Lung (tissue), 12 donors: ENCODE results near the gene PLA2G2F. TPM values are rescaled to one million over a fixed set of nuclear protein-coding genes. Genes with fewer than 3 reads are reported as not detected.

ENCODE experiments used
- ATAC-seq: fragments of 200-7000 bp; cut with Tn5 transposase; one replicate; pipeline ENCODE4 v1.9.1; 2020; ENCODE audit warnings: moderate number of reproducible peaks; ENCODE audit not compliant: insufficient read depth, low FRiP score
- DNase-seq, 3 donors: peaks; one replicate each; pipeline ENCODE4 v3.0.0-alpha.2; 2013 to 2017
- H3K27ac ChIP-seq, 2 donors: one replicate each; pipeline ENCODE4 v1.5.1; 2013; ENCODE audit warnings: mild to moderate bottlenecking in 2 of 2, moderate library complexity in 2 of 2, control low read depth in 1 of 2, inconsistent platforms in 1 of 2, low read depth in 1 of 2, low read length in 1 of 2
- H3K27me3 ChIP-seq, 3 donors: one replicate each; pipeline ENCODE4 v1.5.1; 2013; ENCODE audit warnings: low read length in 2 of 3; ENCODE audit not compliant: control insufficient read depth in 3 of 3, insufficient read depth in 3 of 3
- H3K36me3 ChIP-seq, 4 donors: one replicate each; pipeline ENCODE4 v1.5.1; 2013; ENCODE audit warnings: low read length in 4 of 4, mild to moderate bottlenecking in 1 of 4, moderate library complexity in 1 of 4; ENCODE audit not compliant: control insufficient read depth in 4 of 4, insufficient read depth in 4 of 4
- H3K4me1 ChIP-seq, 5 donors: one replicate each; pipeline ENCODE4 v1.5.1; 2013; ENCODE audit warnings: low read length in 5 of 5, mild to moderate bottlenecking in 2 of 5, moderate library complexity in 1 of 5; ENCODE audit not compliant: control insufficient read depth in 5 of 5, insufficient read depth in 5 of 5
- H3K4me3 ChIP-seq: one replicate; pipeline ENCODE4 v1.5.1; 2013; ENCODE audit warnings: mild to moderate bottlenecking, control low read depth, moderate library complexity
- H3K9ac ChIP-seq, 2 donors: one replicate each; pipeline ENCODE4 v1.5.1; 2013; ENCODE audit warnings: low read length in 2 of 2, control low read depth in 1 of 2; ENCODE audit not compliant: insufficient read depth in 1 of 2
- H3K9me3 ChIP-seq, 4 donors: one replicate each; pipeline ENCODE4 v1.5.1; 2013; ENCODE audit warnings: low read length in 3 of 4, mild to moderate bottlenecking in 1 of 4, moderate library complexity in 1 of 4; ENCODE audit not compliant: control insufficient read depth in 4 of 4, insufficient read depth in 3 of 4
- CTCF ChIP-seq: IDR thresholded peaks from 2 replicates; pipeline ENCODE4 v1.5.1; 2012; ENCODE audit warnings: mild to moderate bottlenecking; ENCODE audit errors: control extremely low read depth, extremely low read depth
- WGBS, 2 donors: extraction: QIAGEN DNeasy Blood & Tissue Kit; methylation state at CpG; one replicate each; pipeline ENCODE4 v1.1.7; 2013; 5-methylcytosine and 5-hydroxymethylcytosine counted together
- polyA plus RNA-seq, 2 donors: library from polyadenylated mRNA; stranded (reverse); fragments of 200-250 nt; gene quantifications; one replicate each; pipeline ENCODE4 v1.2.1, GENCODE V29; 2013
- total RNA-seq, 2 donors: library from RNA; depleted of rRNA in 1 of 2; stranded (reverse); fragments of >200 nt in 1 of 2; gene quantifications; one replicate each; pipeline ENCODE4 v1.2.1, GENCODE V29; 2014 to 2021
- donor health status: control.
- donor health status: control.
- donor health status: Bipolar disorder and iron deficiency.
- donor health status: healthy.
- donor health status: DM: yes; HTN: yes; CAD: no.

Gene PLA2G2F
- total and polyA plus RNA-seq, 4 donors = not detected

GRCh38 chr1:20197329-20197791 is 58.2 kb downstream of the PLA2G2F start:
- TF ChIP-seq CTCF = no peak
- no peak overlapping the region for H3K27ac ChIP-seq
- 64 to 76% methylated on average over 5 to 6 of the region's 6 CpGs for WGBS, 2 donors
- DNase-seq = no peak
- H3K9ac ChIP-seq = no peak overlapping the region
- H3K4me1 ChIP-seq = peaks cover 0 to 10% (median 0%) of the 10 kb centered on the region in 5 donors
- H3K36me3 ChIP-seq = no peaks in the 10 kb centered on the region
- no peak overlapping the region for H3K4me3 ChIP-seq
- H3K9me3 ChIP-seq = no peaks in the 10 kb centered on the region
- ATAC-seq = no peak
- peaks cover 0 to 20% (median 0%) of the 10 kb centered on the region in 3 donors for H3K27me3 ChIP-seq

GRCh38 chr1:20198296-20198695 is 59.2 kb downstream of the PLA2G2F start:
- Histone ChIP-seq H3K27ac (no peak overlapping the region), H3K4me1 (peaks cover 0 to 10% (median 0%) of the 10 kb centered on the region in 5 donors), H3K36me3 (no peaks in the 10 kb centered on the region), H3K9ac (no peak overlapping the region), H3K27me3 (peaks cover 0 to 20% (median 0%) of the 10 kb centered on the region in 3 donors), H3K4me3 (no peak overlapping the region), H3K9me3 (no peaks in the 10 kb centered on the region)
- no peak for ATAC-seq
- no peak for DNase-seq
- no peak for TF ChIP-seq CTCF
- 45 to 88% methylated on average over 1 of the region's 1 CpG for WGBS, 2 donors

- no peak for DNase-seq
- no peak for TF ChIP-seq CTCF
- 53 to 63% methylated on average over 7 of the region's 7 CpGs for WGBS, 2 donors
Observed at GRCh38 chr1:20198918-20199317, 59.8 kb downstream of the PLA2G2F start.

GRCh38 chr1:20199403-20199802 is 60.3 kb downstream of the PLA2G2F start:
- no peak for ATAC-seq

More at GRCh38 chr1:20198918-20199317, 59.8 kb downstream of the PLA2G2F start:
- Histone ChIP-seq H3K27ac (no peak overlapping the region), H3K9me3 (peaks cover 0 to 2% (median 0%) of the 10 kb centered on the region in 4 donors), H3K4me3 (no peak overlapping the region), H3K36me3 (no peaks in the 10 kb centered on the region), H3K27me3 (peaks cover 0 to 20% (median 0%) of the 10 kb centered on the region in 3 donors), H3K9ac (no peak overlapping the region), H3K4me1 (peaks cover 0 to 10% (median 0%) of the 10 kb centered on the region in 5 donors)
- no peak for ATAC-seq

More at GRCh38 chr1:20199403-20199802, 60.3 kb downstream of the PLA2G2F start:
- WGBS, 2 donors = 37 to 48% methylated on average over 3 of the region's 3 CpGs
- H3K4me3 ChIP-seq = no peak overlapping the region
- peaks cover 0 to 7% (median 0%) of the 10 kb centered on the region in 5 donors for H3K4me1 ChIP-seq
- no peak for TF ChIP-seq CTCF
- DNase-seq = no peak
- no peak overlapping the region for H3K27ac ChIP-seq
- H3K9ac ChIP-seq = no peak overlapping the region
- H3K27me3 ChIP-seq = peaks cover 0 to 20% (median 0%) of the 10 kb centered on the region in 3 donors
- no peaks in the 10 kb centered on the region for H3K36me3 ChIP-seq
- H3K9me3 ChIP-seq = peaks cover 0 to 2% (median 0%) of the 10 kb centered on the region in 4 donors
